Measurements from ENCODE around the gene COLEC12. TPM values are rescaled to one million over a fixed set of nuclear protein-coding genes. Genes with fewer than 3 reads are reported as not detected.

COLEC12 gene
- total RNA-seq, 4 donors from 2014 or later, result 5.1 to 14.5 (median 6.9) TPM

DNA sequence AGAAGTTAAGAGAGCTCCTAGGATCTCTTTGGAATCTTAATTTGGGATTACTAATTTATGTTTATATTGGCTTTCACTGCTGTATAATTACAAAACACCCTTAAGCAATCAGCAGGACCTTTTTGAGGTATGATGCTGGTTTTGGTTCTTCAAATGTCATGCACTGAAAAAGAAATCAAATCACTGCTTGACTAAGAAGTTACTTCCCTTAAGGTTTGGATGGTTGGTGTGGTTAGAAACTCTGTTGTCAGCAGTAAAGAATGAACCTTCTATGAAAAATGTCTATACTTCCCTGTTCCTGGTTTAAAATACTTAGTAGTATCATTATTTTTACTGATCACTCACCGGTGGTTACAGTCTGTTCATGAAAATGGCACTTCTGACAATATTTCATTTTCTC, 5.5 kb downstream of the COLEC12 start:
- WGBS, 2 donors, result 87 to 88% methylated on average over 1 of the region's 1 CpG
- intact Hi-C loops (cut with DNase I; ENCODE audit: low total_unique reads), result no loop called here
- H3K4me3 ChIP-seq (ENCODE audit: low read depth, poor library complexity, severe bottlenecking), result no peak overlapping the region
- no peak for TF ChIP-seq POLR2A (IDR thresholded peaks at IDR 0.05)
- TF ChIP-seq, protein P1, sequence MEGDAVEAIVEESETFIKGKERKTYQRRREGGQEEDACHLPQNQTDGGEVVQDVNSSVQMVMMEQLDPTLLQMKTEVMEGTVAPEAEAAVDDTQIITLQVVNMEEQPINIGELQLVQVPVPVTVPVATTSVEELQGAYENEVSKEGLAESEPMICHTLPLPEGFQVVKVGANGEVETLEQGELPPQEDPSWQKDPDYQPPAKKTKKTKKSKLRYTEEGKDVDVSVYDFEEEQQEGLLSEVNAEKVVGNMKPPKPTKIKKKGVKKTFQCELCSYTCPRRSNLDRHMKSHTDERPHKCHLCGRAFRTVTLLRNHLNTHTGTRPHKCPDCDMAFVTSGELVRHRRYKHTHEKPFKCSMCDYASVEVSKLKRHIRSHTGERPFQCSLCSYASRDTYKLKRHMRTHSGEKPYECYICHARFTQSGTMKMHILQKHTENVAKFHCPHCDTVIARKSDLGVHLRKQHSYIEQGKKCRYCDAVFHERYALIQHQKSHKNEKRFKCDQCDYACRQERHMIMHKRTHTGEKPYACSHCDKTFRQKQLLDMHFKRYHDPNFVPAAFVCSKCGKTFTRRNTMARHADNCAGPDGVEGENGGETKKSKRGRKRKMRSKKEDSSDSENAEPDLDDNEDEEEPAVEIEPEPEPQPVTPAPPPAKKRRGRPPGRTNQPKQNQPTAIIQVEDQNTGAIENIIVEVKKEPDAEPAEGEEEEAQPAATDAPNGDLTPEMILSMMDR (IDR thresholded peaks at IDR 0.05), result no peak
- DNase-seq (ENCODE audit: low spot score in 2 of 2), result no peak

DNA sequence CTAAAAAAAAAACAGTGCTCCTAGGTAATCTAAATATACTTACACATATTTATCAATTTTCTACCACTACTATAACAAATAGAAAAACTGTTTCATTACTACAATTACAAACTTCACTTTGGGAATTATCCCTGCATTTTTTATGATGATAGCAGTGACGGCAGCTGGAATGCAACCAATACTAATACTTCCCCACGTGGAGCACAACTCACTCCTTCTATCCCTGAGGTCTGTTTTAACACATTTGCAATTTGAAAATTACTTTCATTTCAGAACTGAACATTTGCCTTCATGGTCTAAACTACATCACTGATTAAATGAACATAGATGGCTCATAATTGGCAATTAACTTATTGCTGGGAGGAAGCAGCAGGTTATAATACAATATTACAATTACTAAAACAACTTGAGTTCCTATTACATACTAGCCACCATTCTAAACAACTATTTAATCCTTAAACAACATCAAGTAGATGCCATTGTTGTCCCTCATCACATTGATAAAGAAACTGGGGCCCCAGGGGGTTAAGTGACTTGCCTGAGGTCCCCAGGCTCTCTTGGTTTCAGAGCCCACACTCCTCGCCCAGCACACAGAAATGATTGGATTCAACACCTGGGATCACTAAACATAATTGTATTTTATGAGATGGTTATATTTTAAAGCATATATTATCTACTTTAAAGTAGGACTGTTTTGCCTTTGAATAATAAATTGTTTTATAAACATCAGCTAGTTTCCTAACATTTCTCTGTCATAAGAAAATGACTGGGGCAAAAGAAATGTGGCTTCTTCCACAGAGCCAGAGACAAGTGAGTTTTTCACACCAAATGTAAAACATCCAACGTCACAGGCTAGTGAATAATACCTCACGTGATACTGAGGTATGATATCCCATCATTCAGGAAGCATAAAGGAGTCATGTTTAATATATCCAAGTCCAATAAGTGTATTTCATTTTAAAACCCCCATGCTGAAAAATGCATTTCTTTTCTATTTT, 6.2 kb downstream of the COLEC12 start:
- intact Hi-C loops (cut with DNase I; ENCODE audit: low total_unique reads), result no loop called here
- TF ChIP-seq, protein P1 (IDR thresholded peaks at IDR 0.05), result no peak
- TF ChIP-seq POLR2A (IDR thresholded peaks at IDR 0.05), result no peak
- H3K4me3 ChIP-seq (ENCODE audit: low read depth, poor library complexity, severe bottlenecking), result no peak overlapping the region
- no peak for DNase-seq (ENCODE audit: low spot score in 2 of 2)
- WGBS, 2 donors, result 69 to 71% methylated on average over 5 of the region's 5 CpGs

DNA sequence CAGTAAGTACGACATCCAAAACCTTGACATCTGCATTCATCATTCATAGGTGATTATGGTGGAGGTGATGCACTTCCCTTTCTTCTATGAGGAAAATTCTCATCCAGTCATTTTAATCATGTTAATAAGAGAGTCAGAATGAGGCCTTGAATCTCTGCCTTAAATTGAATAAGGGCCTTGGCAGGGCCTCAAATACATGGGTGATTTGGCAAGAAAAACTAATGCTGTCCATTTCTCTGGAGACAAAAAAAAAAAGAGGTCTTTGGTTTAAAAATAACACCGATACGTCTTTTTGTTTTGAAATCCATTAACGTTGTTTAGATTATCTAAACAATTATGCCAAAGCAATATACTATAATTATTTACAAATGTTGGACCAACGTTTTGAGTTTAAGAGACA, 8.1 kb downstream of the COLEC12 start:
- intact Hi-C loops (cut with DNase I; ENCODE audit: low total_unique reads), result no loop called here
- WGBS, 2 donors, result 67 to 69% methylated on average over 5 of the region's 5 CpGs
- H3K4me3 ChIP-seq (ENCODE audit: low read depth, poor library complexity, severe bottlenecking), result no peak overlapping the region
- no peak for DNase-seq (ENCODE audit: low spot score in 2 of 2)
- TF ChIP-seq POLR2A (IDR thresholded peaks at IDR 0.05), result no peak
- TF ChIP-seq, protein P1 (IDR thresholded peaks at IDR 0.05), result no peak

- no peak for DNase-seq (ENCODE audit: low spot score in 2 of 2)
- WGBS, 2 donors, result 81 to 87% methylated on average over 4 of the region's 4 CpGs
- intact Hi-C loops (cut with DNase I; ENCODE audit: low total_unique reads), result no loop called here
Measured at GRCh38 chr18:490624-491023, 9.9 kb downstream of the COLEC12 start.

GRCh38 chr18:490024-490366, 10.5 kb downstream of the COLEC12 start:
- no peak overlapping the region for H3K4me3 ChIP-seq (ENCODE audit: low read depth, poor library complexity, severe bottlenecking)
- WGBS, 2 donors, result 68 to 88% methylated on average over 4 to 5 of the region's 5 CpGs
- intact Hi-C loops (cut with DNase I; ENCODE audit: low total_unique reads), result no loop called here
- no peak for DNase-seq (ENCODE audit: low spot score in 2 of 2)
- TF ChIP-seq POLR2A (IDR thresholded peaks at IDR 0.05), result no peak
- TF ChIP-seq, protein P1 (IDR thresholded peaks at IDR 0.05), result no peak

More at GRCh38 chr18:490624-491023, 9.9 kb downstream of the COLEC12 start:
- H3K4me3 ChIP-seq (ENCODE audit: low read depth, poor library complexity, severe bottlenecking), result no peak overlapping the region
- TF ChIP-seq, protein P1 (IDR thresholded peaks at IDR 0.05), result no peak
- TF ChIP-seq POLR2A (IDR thresholded peaks at IDR 0.05), result no peak

Data from lower leg skin (tissue), 4 donors.